Prostate gland (tissue), 2 donors: ENCODE results near the gene SEMA5A.

Source experiments
- CTCF ChIP-seq, 4 experiments: fragments of 200-600 bp in 2 of 4; fragments of 450-650 bp in 2 of 4; sonication (generic) in 2 of 4; IDR thresholded peaks; 1 replicate in 3 of 4; 2 replicates in 1 of 4; pipeline ENCODE4 v1.5.1; 2016 to 2019; ENCODE audit warnings: antibody characterized with exemption in 4 of 4, mild to moderate bottlenecking in 2 of 4, moderate library complexity in 2 of 4
- POLR2A ChIP-seq: fragments of 450-650 bp; IDR thresholded peaks from one replicate; pipeline ENCODE4 v1.6.1; 2016; ENCODE audit warnings: antibody characterized with exemption, mild to moderate bottlenecking
- POLR2AphosphoS5 ChIP-seq: sonication (generic); formaldehyde crosslinking; IDR thresholded peaks from one replicate; pipeline ENCODE4 v1.6.1; 2017; ENCODE audit warnings: antibody characterized with exemption

GRCh38 chr5:9567039-9567438 lies 21.2 kb upstream of the SEMA5A start:
- TF ChIP-seq CTCF (IDR thresholded peaks at IDR 0.05), result no peak
- no peak for TF ChIP-seq POLR2A
- TF ChIP-seq POLR2AphosphoS5, result no peak
